ENCODE data around the gene NR0B2.
"Not testable (repeated sequence)": the region's sequence is repeated elsewhere in the genome, so short reads cannot be mapped to it uniquely, and the experiment has no call there.

The NR0B2 gene, protein sequence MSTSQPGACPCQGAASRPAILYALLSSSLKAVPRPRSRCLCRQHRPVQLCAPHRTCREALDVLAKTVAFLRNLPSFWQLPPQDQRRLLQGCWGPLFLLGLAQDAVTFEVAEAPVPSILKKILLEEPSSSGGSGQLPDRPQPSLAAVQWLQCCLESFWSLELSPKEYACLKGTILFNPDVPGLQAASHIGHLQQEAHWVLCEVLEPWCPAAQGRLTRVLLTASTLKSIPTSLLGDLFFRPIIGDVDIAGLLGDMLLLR

DNA sequence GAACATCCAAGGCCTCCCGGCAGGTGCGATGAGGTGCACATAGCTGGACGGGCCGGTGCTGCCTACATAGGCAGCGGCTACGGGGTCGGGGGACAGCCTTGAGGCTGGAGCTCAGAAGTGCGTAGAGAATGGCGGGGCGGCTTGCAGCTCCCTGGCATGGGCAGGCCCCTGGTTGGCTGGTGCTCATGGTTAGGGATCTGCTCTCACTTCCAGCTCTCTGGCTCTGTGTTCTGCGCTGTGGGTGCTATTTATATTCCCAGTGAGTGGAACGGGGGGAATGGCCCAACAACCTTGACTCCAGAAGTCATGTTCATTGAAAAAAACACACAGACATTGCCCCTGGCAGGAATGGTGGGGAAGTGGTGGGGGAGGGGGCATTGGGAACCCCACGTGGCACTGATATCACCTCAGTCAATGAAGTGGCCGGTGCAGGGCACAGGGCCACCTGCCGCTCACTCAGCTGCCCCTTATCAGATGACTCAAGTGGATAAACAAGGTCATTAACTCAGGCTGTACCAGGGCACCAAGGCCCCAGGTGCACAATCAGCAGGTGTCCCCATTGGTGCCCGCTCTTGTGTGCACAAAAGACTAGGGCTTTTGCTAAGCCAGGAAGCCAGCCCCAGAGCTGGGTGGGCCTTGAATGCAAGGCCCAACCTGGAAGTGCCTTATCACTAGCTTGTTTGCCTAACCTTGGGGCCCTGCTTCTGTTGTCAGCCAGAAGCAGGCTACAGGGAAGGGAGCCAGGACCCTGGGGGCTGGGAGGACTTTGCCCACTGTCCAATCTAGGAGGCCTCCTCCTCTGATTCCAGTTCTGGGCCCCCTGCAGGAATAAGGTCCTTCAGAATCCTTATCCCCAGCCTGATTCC lies at the start of gene NR0B2:
TSS of gene NR0B2 (minus strand) at position 222 of the 866 bp plus-strand sequence. CDS start at position 187, 35 bp downstream.
- DNase-seq (ENCODE audit: low spot score), result no peak

GRCh38 chr1:26961826-26962225 lies 48.1 kb upstream of the NR0B2 start:
- no peak for DNase-seq (ENCODE audit: low spot score)

DNA sequence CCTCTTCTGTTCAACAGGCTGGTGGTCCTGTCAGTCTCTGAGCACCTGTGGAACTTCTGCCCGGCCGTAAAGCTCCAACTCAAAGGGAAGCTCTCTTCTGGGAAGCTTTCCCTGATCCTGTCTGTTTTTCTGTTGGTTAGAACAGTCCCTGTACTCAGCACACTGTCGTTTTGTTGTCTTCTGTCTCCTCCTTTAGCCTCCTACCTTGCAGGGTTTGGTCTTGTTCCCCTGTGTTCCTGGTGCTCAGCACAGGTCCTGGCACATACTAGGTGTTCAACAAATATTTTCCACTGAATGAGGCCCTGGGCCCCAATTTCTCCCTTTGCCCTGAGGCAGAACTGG lies 46.8 kb upstream of the NR0B2 start:
- DNase-seq (ENCODE audit: low spot score), result no peak

GRCh38 chr1:26959722-26960624 lies 46.2 kb upstream of the NR0B2 start, which contains the start of gene KDF1:
Gene KDF1, minus strand, starts transcription at chr1:26960468. Its CDS starts 8,088 bp downstream, at chr1:26952380.
- DNase-seq (ENCODE audit: low spot score), result no peak

DNA sequence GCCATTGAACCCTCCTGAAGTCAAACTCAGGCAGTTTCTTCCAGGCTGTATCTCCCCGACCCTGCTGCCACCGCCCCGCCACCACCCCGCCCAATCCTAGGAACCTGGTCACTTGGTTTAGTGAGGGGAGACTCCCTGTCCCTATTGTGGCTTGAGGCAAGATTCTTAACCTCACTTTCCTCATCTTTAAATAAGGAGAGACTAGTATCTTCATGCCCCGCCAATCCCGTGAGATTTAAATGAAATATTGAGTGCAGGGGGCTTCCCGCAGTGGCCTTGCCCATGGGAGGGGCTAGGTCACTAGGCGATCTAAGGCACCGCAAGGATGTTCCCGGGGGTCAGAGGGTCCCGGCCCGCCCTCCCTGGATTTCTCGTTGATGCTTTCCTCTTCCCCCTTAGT lies 45.5 kb upstream of the NR0B2 start:
- no peak for DNase-seq (ENCODE audit: low spot score)

- DNase-seq (ENCODE audit: low spot score), result no peak
Measured at GRCh38 chr1:26957306-26957705, 43.5 kb upstream of the NR0B2 start.

DNA sequence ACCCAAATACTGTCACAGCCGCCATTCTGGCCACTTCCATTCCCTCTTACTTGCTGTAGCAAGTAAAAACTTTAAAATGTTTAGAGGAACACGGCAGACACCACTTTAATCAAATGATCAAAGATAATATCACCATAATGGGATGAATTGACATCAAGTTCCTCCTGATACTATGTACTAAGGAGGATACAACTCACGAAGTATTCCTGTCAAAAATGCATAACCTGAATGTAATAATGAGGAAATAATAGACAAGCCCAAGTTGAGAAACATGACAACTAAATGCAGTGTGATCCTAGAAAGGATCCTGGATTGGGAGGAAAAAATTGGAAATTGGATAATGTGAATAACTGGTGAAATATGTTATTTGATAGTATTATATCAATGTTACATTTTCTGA lies 42.5 kb upstream of the NR0B2 start:
- DNase-seq (ENCODE audit: low spot score), result no peak

GRCh38 chr1:26953374-26953773 lies 39.6 kb upstream of the NR0B2 start:
- no peak for DNase-seq (ENCODE audit: low spot score)

DNA sequence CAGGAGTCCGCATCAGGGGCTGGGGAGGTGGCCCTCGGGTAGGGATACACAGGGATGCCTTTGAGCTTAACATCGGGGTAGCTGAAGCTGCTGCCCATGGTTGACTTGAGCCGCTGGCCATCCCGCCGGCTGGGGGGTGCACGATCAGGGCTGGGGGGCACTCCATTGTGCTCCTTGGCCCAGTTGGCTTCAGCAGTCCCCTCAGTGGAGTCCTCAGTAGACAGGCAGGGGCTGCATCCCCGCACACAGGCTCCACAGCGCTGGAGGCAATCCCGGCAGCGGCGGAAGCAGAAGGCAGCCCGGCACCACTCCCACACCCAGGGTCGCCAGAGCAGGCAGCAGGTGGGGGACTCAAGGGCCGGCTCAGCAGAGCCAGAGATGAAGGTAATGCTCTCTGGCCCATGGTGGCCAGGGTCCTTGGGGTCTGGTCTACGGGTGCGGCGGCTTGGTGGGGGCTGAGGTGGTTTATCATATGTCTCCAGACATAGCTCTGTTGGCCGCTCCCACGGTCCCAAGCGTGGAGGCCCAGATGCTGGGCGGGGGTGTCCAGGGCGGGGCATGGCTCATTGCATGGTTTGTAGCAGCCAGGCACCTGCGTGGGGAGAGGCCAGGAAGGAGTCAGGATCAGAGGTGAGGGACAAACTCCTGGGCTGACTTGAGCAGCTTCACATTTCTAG lies 38.2 kb upstream of the NR0B2 start:
- no peak for DNase-seq (ENCODE audit: low spot score)

- DNase-seq (ENCODE audit: low spot score), result no peak
Measured at GRCh38 chr1:26951216-26951615, 37.4 kb upstream of the NR0B2 start.

GRCh38 chr1:26950602-26951001 lies 36.8 kb upstream of the NR0B2 start:
- no peak for DNase-seq (ENCODE audit: low spot score)

DNA sequence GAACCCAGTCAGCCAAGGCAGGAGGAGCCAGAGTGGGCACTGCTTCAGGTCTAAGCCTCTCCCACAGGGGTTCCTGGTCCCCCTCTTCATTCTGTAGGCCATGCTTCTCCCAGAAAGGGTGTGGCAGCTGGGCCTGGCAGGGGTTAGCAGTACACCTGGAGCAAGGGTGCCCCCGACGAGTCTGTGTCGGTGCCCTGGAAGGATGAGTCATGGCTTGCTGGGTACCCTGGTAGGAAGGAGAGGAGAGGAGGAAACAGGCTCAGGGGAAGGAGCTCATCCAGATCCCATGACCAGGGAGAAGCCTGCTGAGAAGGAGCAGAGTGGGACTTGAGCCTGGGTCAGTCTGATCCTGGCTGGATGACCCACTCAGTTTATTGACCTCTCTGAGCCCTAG lies 36.1 kb upstream of the NR0B2 start:
- DNase-seq (ENCODE audit: low spot score), result no peak

DNA sequence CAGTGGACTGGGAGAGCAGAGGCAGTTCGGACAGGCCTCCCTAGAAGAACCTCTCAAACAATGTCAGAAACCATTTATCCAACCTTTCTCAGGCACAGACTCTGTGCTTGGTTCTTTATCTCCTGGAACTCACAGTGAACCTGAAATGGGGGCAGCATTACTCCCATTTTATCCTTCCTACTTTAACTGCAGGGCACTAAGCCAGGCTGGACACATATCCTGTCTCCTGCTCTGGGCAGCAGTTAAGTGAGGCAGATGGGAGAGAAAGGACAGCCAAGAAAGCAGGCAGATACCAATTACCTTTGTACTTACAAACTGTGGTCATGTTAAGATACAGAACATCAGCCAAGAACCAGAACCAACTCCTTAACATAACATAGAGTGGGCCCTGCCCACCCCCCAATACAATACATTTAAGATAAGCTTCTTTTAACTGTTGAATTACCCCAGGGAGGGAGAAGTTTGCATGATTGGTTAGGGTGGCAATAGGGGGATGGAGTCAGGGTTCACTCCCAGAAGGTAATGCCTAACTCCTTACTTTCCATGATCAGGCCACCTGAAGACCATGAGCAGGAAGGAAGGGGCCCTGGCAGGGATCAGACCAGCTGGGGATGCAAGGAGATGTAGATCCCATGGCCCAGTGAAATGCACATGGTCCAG lies 35.6 kb upstream of the NR0B2 start:
- no peak for DNase-seq (ENCODE audit: low spot score)

- DNase-seq (ENCODE audit: low spot score), result not testable (repeated sequence)
Measured at GRCh38 chr1:26948725-26949057, 34.9 kb upstream of the NR0B2 start.

DNA sequence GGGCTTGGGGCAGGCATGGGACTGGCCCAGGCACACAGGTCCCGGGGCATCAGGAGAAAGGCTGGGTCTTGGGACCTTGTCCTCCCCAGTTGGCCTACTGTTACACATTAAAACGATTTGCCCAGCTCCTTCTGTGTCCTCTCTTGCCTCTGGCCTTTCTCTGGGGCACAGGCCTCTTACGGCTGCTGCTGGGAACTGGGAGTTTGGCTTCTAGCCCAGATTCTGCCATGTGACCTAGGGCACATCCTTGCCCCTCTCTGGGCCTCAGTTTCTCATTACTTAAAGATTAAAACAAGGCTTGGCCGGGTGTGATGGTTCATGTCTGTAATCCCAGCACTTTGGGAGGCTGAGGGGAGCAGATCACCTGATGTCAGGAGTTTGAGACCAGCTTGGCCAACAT lies 32.5 kb upstream of the NR0B2 start:
- no peak for DNase-seq (ENCODE audit: low spot score)

GRCh38 chr1:26945728-26946127 lies 32.0 kb upstream of the NR0B2 start:
- DNase-seq (ENCODE audit: low spot score), result no peak

- DNase-seq (ENCODE audit: low spot score), result no peak
Measured at GRCh38 chr1:26945138-26945537, 31.4 kb upstream of the NR0B2 start.

DNA sequence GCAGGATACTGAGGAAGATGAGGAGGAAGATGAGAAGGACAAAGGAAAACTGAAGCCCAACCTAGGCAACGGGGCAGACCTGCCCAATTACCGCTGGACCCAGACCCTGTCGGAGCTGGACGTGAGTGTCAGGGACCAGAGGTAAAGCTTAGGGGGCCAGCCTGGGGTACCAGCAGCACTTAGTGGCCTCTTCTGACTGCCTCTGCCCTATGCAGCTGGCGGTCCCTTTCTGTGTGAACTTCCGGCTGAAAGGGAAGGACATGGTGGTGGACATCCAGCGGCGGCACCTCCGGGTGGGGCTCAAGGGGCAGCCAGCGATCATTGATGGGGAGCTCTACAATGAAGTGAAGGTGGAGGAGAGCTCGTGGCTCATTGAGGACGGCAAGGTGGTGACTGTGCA lies 28.9 kb upstream of the NR0B2 start:
- DNase-seq (ENCODE audit: low spot score), result no peak

DNA sequence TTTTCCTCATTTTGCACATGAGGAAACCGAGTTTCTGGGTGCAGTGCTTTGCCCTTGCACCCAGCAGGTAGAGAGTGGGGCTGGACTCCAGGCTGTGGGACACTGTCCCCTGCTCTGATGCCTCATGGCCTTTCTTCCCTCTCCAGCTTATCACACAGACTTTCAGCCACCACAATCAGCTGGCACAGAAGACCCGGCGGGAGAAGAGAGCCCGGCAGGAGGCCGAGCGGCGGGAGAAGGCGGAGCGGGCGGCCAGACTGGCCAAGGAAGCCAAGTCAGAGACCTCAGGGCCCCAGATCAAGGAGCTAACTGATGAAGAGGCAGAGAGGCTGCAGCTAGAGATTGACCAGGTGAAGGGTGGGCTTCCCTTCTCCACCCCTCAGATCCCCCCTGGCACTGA lies 27.5 kb upstream of the NR0B2 start:
- no peak for DNase-seq (ENCODE audit: low spot score)

- DNase-seq (ENCODE audit: low spot score), result no peak
Measured at GRCh38 chr1:26938659-26939025, 24.9 kb upstream of the NR0B2 start.

DNA sequence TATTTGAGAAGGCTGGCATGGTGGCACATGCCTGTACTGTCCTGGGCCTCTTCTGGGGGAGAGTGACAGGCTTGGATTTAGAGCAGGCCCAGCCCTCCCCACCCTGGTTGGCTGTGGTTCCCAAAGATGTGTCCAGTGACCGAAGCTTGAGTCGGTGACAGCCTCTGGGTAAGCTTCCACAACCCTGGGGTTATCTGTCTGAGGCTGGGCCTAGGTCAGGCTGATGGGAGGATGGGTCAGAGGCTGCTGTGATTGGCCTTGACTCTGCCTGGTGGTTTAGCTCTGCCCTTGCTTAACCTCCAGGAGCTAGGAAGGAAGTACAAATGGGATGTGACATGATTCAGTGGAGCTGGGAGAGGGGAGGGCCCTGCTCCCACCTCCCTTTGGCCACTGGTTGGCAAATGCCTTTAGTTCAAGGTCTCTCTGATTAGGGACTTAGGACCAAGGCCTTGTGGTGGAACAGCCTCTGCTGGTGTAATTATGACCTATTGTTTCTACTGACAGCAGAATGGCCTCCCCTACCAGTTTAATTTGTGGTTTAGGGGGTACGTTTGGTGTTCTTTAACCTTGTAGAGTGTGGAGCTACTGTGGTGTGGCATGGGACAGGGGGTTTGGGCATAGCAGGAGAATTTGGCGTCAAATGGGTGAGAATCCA lies 24.4 kb upstream of the NR0B2 start:
- DNase-seq (ENCODE audit: low spot score), result no peak
